Measurements from ENCODE around the gene NDE1.

DNA sequence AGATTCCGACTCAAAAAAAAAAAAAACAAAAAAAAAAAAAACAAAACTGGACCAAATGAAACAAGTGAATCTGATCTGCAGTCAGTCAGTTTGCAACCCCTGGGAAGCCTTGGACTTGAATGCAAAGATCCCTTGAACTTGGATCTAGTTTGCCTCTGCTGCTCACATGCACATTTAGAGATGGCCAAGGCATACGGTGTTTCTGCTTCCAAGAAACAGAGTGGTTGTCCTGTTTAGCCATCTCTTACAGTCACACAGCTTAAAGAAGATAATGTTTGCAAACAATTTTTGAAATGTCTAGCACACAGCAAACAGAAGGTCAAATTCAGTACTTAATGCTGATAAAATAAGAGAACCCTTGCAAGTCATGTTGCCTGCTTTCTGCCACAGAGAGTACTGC, 4.5 kb downstream of the NDE1 start:
- no peak for TF ChIP-seq NFIC (IDR thresholded peaks at IDR 0.05)
- no peak for TF ChIP-seq RAD21 (IDR thresholded peaks at IDR 0.05; ENCODE audit: low read depth)
- TF ChIP-seq, protein P1, sequence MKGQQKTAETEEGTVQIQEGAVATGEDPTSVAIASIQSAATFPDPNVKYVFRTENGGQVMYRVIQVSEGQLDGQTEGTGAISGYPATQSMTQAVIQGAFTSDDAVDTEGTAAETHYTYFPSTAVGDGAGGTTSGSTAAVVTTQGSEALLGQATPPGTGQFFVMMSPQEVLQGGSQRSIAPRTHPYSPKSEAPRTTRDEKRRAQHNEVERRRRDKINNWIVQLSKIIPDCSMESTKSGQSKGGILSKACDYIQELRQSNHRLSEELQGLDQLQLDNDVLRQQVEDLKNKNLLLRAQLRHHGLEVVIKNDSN (IDR thresholded peaks at IDR 0.05) = no peak
- TF ChIP-seq TCF12 (IDR thresholded peaks at IDR 0.05; ENCODE audit: low read depth) = no peak
- TF ChIP-seq, protein P2, sequence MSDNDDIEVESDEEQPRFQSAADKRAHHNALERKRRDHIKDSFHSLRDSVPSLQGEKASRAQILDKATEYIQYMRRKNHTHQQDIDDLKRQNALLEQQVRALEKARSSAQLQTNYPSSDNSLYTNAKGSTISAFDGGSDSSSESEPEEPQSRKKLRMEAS (IDR thresholded peaks at IDR 0.05) = no peak
- no peak for TF ChIP-seq CEBPB (IDR thresholded peaks at IDR 0.05)
